ENCODE data around the gene TEDC1.

DNA sequence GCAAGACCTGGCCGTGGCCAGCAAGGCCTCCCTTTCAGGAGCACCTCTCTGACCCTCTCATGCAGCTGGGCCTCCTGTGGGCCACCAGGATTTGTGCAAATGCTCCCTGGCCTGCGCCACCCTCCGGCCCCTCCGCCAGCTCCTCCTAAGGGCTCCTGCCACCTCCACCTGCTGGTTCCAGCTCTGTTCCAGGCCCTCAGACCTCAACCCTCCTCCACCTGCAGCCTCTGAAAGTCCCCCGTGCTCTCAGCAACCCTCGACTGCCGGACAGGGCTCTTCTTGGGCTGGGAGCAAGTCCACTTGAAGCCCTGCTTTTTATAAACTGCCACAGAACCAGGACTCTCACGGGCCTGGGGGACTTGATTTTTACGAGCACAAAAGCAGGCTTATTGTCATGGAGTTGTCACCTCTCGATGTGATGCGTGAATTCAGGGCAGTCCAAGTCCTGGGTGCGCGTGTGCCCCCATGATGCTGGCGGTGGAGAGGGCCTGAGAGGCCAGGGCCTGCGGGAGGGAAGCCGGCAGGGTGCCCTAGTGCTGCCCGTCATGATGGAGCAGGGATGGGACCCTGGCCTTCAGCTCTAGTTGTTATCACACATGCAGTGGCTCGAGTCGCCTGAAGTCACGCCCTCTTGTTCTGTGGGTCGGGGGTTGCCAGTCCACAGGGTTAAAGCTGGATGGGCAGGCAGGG lies 9.1 kb downstream of the TEDC1 start:
- TF ChIP-seq REST (IDR thresholded peaks at IDR 0.05; ENCODE audit: insufficient read depth in 1 of 2, low read depth in 2 of 2, low read length in 2 of 2) (no peak), SIN3A (IDR thresholded peaks at IDR 0.05; ENCODE audit: borderline replicate concordance, insufficient read depth, low read length) (no peak), TAF1 (IDR thresholded peaks at IDR 0.05; ENCODE audit: borderline replicate concordance, insufficient read depth, low read length) (no peak)
